B cell (primary cell): Measurements from ENCODE around the gene KCNT1.
"Not testable (repeated sequence)": the region's sequence is repeated elsewhere in the genome, so short reads cannot be mapped to it uniquely, and the experiment has no call there.

ENCODE experiments used
- CTCF ChIP-seq: fragments of 200-600 bp; IDR thresholded peaks from one replicate; pipeline ENCODE4 v1.8.0; 2022; ENCODE audit warnings: antibody characterized with exemption, mild to moderate bottlenecking
- EZH2 ChIP-seq: IDR thresholded peaks from 2 replicates; pipeline ENCODE4 v1.6.1; 2012; ENCODE audit warnings: borderline replicate concordance, low read depth, mild to moderate bottlenecking, moderate library complexity, low read length; ENCODE audit not compliant: insufficient read depth, poor library complexity, severe bottlenecking

- not testable (repeated sequence) for TF ChIP-seq CTCF, EZH2
Measured at GRCh38 chr9:135672786-135673185, 29.2 kb upstream of the KCNT1 start.
